NCI-H446 (cell line): Measurements from ENCODE around the gene SETBP1.
"Not testable (repeated sequence)": the region's sequence is repeated elsewhere in the genome, so short reads cannot be mapped to it uniquely, and the experiment has no call there.

ENCODE experiments used
- DNase-seq, 2 experiments: peaks; one replicate each; lab custom pipeline; 2025; lab: John Stamatoyannopoulos, UW

The SETBP1 gene

GRCh38 chr18:44791520-44791919, 110.8 kb downstream of the SETBP1 start:
- DNase-seq, result no peak

GRCh38 chr18:44792456-44793061, 111.9 kb downstream of the SETBP1 start:
- DNase-seq, result peak in 1 of 2 experiments; percentile 15

DNA sequence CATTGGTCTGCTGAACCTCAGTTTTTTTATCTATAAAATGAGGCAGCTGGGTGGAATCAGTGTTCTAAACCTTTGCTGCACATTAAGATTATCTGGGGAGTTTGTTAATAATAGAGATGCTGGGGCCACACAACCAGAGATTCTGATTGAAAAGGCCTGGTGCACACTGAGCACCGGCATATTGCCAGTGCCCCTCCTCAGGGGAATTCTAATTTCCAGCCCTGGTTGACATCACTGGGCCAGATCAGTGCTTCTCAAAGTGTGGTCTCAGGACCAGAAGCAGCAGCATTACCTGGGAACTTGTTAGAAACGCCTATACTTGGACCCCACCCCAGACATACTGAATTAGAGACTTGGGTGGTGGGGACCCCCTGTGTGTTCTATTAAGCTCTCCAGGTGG, 112.5 kb downstream of the SETBP1 start:
- DNase-seq, result peak in 1 of 2 experiments; percentile 16

DNA sequence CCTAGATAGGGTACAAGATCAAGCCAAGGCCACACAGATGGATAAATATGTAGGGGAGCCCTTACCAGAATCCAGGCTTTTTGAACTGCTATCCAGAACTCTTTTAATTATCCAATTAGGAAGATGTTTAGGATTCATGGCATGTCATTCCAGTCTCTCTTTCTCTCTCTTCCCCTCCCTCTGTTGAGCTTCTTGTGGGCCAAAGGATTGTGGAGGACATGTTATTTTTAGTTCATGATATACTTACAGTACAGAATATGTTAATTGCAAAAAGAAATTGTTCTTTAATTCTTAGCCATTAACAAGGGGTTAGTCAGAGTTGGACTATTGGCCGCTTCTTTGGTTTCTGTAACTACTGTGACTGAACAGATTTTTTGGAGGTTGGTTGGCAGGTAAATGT, 113.0 kb downstream of the SETBP1 start:
- no peak for DNase-seq

DNA sequence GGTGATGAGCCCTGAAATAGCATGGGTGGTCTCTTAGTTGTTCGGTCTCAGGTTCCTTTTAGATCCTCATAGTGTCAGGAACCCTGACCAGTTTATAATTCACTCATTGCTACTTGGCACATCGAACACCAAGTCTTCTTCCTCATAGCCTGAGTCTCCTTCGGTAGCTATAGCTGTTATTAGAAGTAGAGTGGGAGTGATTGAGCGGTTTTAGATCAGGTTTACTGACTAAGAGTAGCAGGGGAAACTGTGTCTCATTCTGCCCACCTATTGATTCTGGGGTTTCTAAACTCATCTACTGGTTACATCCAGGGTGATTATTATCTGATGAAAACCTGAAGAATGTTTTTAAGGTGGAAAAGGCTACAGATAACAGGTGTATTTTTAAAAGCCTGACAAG, 114.6 kb downstream of the SETBP1 start:
- no peak for DNase-seq

DNA sequence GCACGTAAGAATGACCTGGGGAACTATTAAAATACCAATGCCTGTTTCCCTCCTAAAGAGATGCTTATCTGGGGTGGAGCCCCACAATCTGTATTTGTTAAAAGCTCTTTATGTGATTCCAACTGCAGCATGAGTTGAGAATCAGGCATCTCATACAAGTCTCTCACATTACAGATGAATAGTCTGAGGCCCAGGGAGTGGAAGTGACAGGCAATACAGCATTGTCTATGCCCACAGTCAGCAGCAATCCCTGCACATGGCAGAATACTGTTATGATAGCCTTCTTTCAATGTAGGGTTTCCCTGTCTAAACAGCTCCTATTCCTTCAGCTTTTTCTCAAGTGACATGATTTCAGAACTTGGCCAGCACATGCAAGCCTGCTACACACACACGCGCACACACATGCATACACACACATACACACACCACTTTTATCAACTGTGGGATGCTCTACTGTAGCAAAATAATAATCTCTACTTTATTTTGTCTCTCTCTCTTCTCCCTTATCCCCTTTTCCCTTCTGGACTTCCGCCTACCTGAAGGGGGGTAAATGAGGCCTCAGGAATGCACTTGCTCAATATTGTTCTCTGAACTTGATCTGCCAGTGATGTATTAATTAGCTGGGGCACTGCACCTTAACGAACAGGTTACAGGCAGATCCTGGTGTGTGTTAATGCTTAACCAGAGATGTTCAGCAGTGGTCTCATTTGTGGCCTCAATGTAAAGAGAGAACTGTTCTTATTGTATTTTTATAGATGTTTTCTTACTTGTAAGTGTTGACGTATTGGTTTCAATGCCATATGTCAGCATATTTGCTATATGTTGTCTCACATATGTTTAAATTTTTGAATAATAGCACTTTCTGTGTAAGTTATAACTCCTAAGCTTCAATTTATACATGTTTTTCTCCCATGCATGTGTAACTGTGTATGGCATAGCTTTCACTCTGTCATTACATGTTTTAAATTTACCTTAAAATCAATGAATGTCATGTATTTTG, 116.0 kb downstream of the SETBP1 start:
- no peak for DNase-seq

GRCh38 chr18:44798433-44799048, 117.9 kb downstream of the SETBP1 start:
- no peak for DNase-seq

- no peak for DNase-seq
Observed at GRCh38 chr18:44799382-44799906, 118.8 kb downstream of the SETBP1 start.

DNA sequence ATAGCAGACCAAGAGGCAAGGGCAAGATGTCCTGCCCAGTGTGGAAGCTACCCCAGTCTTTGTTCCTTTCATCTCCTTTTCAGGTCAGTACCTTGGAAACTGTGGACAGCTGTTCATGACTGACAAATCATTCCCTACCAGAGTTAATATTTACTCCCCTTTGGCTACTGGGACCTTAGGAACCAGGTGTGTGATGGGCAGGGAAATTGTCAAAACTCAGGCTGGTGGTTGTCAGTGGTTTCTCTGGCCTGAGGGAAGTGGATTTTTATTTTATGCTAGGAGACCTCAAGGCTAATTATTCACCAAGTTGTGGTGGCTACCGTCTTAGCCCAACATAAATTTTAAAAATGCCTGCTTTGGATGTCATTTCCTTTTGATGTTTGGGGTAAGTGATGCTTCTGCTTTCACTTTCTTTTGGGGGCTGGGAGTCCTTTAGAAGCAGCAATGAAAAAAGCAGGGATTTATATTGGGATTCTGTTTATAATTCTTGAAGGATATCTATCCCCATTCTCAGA, 119.3 kb downstream of the SETBP1 start:
- DNase-seq, result no peak

DNA sequence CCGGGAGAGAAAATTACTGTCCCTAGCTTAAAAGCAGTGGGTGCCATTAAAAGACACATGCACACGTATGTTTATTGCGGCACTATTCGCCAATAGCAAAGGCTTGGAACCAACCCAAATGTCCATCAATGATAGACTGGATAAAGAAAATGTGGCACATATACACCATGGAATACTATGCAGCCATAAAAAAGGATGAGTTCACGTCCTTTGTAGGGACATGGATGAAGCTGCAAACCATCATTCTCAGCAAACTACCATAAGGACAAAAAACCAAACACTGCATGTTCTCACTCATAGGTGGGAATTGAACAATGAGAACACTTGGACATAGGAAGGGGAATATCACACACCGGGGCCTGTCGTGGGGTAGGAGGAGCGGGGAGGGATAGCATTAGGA, 120.1 kb downstream of the SETBP1 start:
- DNase-seq, result not testable (repeated sequence)

GRCh38 chr18:44801781-44802180, 121.1 kb downstream of the SETBP1 start:
- peak; percentile 27 to 59 for DNase-seq

DNA sequence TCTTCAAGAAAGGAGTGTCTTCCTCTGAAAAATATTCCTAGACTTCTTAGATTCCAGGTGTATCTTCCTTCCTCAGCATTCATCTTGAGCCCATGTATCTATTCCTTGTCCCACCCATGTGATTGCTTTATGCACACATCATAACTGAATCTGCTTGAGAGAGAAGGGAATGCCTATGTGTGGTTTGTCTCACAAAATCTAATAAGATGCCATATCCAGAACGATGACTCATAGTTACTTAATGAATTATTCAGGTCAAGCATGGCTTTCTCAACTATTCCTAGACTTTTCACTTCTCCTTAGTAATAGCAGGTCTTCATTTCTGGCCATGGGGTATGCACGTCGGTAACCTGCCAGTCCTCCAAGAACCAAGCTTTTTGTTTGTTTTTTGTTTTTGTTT, 121.8 kb downstream of the SETBP1 start:
- DNase-seq, result peak in 1 of 2 experiments; percentile 25

GRCh38 chr18:44803019-44803650, 122.4 kb downstream of the SETBP1 start:
- peak in 1 of 2 experiments; percentile 56 for DNase-seq

GRCh38 chr18:44804033-44804432, 123.3 kb downstream of the SETBP1 start:
- no peak for DNase-seq

DNA sequence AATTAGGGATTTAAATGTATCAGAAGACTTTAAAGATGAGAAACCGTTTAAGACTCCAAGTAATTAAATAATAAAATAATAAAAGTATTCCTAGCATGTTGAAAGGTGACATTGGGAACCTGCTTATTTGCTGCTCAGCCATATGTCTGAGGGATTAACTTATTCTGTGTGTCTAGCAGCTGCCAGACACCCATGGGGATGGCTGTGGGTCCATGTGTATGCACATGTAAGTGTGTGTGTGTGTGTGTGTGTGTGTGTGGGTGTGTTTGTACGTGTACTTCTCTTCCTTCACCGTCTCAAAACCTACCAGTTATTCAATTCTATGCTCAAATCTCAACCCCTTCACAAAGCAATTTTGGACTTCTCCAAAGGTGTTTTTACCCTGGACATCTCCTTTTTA, 124.5 kb downstream of the SETBP1 start:
- no peak for DNase-seq

- DNase-seq, result no peak
Observed at GRCh38 chr18:44805643-44806042, 125.0 kb downstream of the SETBP1 start.

DNA sequence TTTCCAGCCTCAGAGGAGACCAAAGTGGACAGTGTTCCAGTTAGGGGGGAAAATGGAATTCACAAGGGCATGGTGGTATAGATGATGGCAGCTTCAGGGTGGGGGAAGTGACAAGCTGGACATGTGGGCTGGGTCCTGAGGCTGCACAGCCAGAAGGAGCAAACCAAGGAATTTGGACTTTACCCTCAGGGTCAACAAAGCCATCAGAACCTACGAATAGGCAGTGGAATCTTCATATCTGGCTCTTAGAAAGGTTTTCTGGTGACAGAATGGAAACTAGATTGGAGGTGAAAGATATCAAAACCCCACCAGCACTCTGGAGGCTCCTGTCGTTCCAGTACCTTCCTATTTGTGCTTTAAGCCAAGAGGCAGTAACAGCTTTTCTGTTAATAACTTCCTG, 127.1 kb downstream of the SETBP1 start:
- no peak for DNase-seq

DNA sequence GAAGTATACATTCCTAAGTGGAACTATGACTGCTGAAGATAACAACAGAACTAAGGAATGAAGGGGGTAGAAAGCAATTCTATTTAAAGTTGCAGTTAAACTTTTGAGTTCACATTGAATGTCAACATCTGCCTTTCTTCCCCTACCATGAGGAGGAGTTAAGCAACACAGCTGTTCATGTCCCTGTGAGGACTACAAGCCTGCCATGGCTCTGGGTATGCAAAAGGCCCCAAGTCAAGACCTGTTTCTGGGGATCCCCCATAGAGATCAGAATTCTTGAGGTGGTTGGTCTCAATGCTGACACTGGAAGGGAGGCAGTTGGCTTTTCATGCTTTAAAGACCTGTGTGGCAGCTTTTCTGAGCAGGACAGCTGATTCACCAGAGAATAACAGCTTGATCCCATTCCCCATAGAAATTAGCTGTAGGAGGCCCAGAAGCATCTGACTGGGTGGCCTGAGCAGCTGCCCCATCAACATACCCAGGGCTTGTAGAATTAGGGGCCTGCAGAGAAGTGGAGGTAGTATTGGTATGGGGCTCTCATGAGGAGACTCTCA, 131.0 kb downstream of the SETBP1 start:
- DNase-seq, result no peak

DNA sequence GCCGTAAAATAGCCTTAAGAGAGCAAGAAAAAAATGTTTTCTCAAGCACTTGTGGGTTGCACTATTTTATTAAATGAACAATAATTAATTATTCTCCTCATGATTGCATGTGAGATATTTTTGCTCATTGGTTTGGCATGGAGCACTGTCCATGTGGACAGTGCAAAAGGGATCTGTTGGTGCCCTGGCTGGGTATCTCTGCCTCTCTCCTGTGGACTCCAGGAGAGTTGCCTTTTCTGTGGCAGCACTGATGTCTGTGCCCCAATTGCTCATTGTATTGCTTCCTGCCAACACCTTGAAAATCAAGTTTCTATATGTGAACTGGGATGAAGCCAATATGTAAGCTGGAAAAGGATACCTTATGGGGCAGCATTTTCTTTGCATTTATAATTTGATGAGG, 131.7 kb downstream of the SETBP1 start:
- DNase-seq, result no peak

GRCh38 chr18:44813586-44813985, 132.9 kb downstream of the SETBP1 start:
- DNase-seq, result no peak

GRCh38 chr18:44815108-44815507, 134.4 kb downstream of the SETBP1 start:
- DNase-seq, result no peak
